ENCODE data around the gene FDXR. TPM values are rescaled to one million over a fixed set of nuclear protein-coding genes. Genes with fewer than 3 reads are reported as not detected.

FDXR gene
- total RNA-seq, 1 experiment from 2014 or later, result 15.6 TPM

GRCh38 chr17:74865504-74866197 lies 7.1 kb downstream of the FDXR start:
- peaks cover 12% of the 10 kb centered on the region for H3K27me3 ChIP-seq
- H3K36me3 ChIP-seq, result 0 out of 2 replicates have a peak, but pooled peaks cover 3% of the 10 kb centered on the region
- DNase-seq, result no peak
- no peaks in the 10 kb centered on the region for H3K9me3 ChIP-seq
- H3K4me3 ChIP-seq, result no peak overlapping the region

DNA sequence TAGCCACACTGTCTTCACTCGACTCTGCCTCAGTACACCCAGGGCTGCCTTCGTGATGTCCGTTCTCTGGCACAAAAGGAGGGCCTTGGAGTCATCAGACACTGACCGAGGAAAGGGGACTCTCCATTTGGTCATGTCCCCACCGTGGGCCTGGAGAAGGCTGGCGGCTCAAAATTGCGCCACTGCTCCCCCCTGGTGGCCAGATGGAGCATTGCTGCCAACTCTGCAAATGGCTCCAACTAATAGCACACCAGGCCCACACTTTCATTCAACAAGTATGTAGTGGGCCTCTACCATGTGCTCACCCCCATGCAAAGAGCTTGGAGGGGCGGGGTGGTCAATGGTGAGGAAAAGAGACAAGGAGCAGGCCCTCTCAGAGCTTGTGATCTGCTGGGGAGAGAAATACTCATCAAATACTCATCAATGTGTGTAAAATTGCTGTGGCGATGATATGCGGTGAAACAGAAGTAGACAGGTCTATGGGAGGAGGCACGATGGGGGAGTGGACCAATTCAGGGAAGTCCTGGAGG lies 7.9 kb downstream of the FDXR start:
- Histone ChIP-seq H3K4me3 (no peak overlapping the region), H3K27me3 (peaks cover 19% of the 10 kb centered on the region), H3K36me3 (0 out of 2 replicates have a peak, but pooled peaks cover 3% of the 10 kb centered on the region), H3K9me3 (no peaks in the 10 kb centered on the region)
- DNase-seq, result peak; percentile 49

DNA sequence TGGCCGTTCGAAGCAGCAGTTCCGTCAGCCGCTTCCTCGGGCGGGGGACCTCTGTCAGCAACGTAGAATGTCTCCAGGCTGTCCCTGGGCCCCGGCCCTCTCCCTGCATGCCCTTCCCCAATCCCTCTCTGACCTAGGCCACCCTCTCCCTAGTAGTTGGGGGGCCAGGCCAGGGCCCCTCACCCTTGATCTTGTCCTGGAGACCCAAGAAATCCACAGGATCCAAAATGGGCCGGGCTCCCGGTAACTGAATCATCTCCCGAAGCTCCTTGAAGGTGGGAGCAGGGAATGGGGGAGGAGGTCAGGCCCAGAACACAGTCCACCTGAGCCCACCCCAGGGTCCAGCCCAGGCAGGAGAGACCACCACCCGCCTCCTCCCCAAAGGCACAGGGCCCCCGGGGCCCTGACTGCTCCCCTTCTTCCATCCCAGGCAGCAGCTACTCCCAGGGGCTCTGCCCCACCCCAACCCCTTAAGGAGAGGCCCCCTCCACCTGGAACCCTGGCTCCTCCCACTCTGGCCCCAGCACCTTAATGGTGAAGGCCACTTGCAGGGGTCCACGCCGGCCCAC lies 8.4 kb downstream of the FDXR start:
- Histone ChIP-seq H3K36me3 (0 out of 2 replicates have a peak, but pooled peaks cover 3% of the 10 kb centered on the region), H3K27me3 (peaks cover 23% of the 10 kb centered on the region), H3K4me3 (no peak overlapping the region), H3K9me3 (no peaks in the 10 kb centered on the region)
- no peak for DNase-seq

- H3K36me3 ChIP-seq, result 0 out of 2 replicates have a peak, but pooled peaks cover 3% of the 10 kb centered on the region
- no peaks in the 10 kb centered on the region for H3K9me3 ChIP-seq
- peaks cover 30% of the 10 kb centered on the region for H3K27me3 ChIP-seq
- DNase-seq, result no peak
- H3K4me3 ChIP-seq, result no peak overlapping the region
Observed at GRCh38 chr17:74863420-74864296, 9.1 kb downstream of the FDXR start.

DNA sequence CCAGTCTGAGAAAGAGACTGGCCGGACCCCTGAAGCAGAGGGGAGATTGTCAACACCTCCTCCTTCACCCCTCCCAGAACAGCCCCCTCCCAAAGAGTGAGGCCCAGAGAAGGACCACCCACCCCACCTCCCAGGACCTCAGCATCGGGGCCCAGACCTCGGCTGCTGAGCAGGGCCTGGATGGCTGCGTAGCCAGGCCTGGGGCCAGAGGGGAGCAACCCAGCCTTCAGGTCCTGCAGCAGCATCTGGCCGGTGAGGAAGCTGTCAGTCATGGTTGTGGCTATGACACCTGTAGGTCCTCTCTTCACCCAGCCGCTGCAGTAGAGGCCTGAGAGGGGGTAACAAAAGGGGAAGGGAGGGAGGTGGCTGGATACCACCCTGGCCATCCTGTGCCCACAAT lies 9.9 kb downstream of the FDXR start:
- no peak for DNase-seq
- Histone ChIP-seq H3K27me3 (peaks cover 33% of the 10 kb centered on the region), H3K36me3 (0 out of 2 replicates have a peak, but pooled peaks cover 3% of the 10 kb centered on the region), H3K9me3 (no peaks in the 10 kb centered on the region), H3K4me3 (no peak overlapping the region)

GRCh38 chr17:74862108-74862901 lies 10.5 kb downstream of the FDXR start:
- Histone ChIP-seq H3K27me3 (peaks cover 39% of the 10 kb centered on the region), H3K9me3 (no peaks in the 10 kb centered on the region), H3K4me3 (no peak overlapping the region), H3K36me3 (0 out of 2 replicates have a peak, but pooled peaks cover 3% of the 10 kb centered on the region)
- peak; percentile 52 for DNase-seq

DNA sequence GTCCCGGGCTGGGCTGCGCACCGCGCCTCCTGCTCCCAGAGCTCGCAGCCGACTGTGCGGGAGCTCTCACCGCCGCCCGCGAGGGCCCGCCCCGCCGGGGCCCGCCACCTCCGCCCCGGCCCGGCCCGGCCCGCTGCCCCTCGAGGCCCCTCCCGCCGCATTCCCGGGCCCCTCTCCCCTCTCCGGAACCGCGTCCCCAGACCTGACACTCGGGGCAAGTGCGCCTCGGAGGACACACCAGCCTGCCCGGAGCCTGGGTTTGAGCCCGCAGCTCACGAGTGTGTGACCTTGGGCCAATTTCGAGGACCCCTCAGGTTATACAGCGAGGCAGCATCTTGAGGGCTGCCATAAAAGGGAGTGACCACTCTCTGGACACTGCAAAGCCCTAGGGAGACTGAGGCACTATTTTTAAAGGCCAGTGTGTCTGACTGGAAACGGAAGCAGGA lies 11.1 kb downstream of the FDXR start:
- no peaks in the 10 kb centered on the region for H3K9me3 ChIP-seq
- DNase-seq, result no peak
- no peak overlapping the region for H3K4me3 ChIP-seq
- H3K36me3 ChIP-seq, result 0 out of 2 replicates have a peak, but pooled peaks cover 3% of the 10 kb centered on the region
- H3K27me3 ChIP-seq, result peaks cover 45% of the 10 kb centered on the region

DNA sequence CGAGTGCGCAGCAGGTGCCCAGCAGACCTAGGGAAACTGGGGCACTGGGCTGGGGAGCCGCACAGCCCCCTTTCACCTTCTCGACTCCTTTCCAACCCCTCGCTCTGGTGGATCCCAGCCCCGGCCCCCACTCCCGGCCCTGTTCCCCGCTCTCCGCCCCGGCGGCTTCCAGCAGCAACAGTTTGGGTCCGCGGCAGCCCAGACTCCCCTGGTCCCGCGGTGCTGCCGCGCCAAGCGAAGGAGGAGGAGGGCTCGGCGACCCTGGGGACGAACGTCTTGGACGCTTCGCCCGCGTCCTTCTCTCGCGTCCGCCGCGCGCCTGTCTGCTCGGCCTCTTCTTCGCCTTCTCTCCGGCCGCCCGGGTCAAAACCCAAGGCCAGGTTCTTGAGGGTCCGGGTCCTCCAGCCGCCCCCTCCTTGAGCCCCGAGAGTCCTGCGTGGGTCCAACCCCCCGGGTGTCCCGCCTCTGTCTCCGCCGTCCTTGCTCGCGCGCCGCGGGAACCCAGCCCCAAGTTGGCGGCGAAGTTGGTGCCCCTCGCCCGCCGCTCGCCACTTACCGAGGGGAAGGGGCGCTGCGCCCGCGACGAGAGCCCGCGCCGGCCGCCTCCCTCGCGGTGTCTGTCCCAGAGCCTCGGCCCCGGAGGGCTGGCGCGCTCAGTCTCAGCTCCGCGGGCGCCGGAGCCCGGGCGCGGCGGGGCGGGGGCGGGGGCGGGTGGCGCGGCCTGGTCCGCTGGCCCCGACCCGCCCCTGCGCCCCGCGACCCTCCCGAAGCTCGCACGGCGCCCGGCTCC lies 11.7 kb downstream of the FDXR start:
- no peaks in the 10 kb centered on the region for H3K9me3 ChIP-seq
- no peak overlapping the region for H3K4me3 ChIP-seq
- peaks cover 46% of the 10 kb centered on the region for H3K27me3 ChIP-seq
- DNase-seq, result no peak
- H3K36me3 ChIP-seq, result 0 out of 2 replicates have a peak, but pooled peaks cover 3% of the 10 kb centered on the region

GRCh38 chr17:74860229-74860871 lies 12.4 kb downstream of the FDXR start:
- H3K4me3 ChIP-seq, result no peak overlapping the region
- no peaks in the 10 kb centered on the region for H3K9me3 ChIP-seq
- H3K27me3 ChIP-seq, result peaks cover 46% of the 10 kb centered on the region
- H3K36me3 ChIP-seq, result 0 out of 2 replicates have a peak, but pooled peaks cover 3% of the 10 kb centered on the region
- DNase-seq, result no peak

GRCh38 chr17:74859459-74860228 lies 13.2 kb downstream of the FDXR start, which contains the start of gene GRIN2C:
Gene GRIN2C (minus strand): TSS chr17:74859885. CDS start chr17:74855092, 4,793 bp downstream.
- H3K9me3 ChIP-seq, result no peaks in the 10 kb centered on the region
- H3K27me3 ChIP-seq, result peaks cover 46% of the 10 kb centered on the region
- no peak within 1 kb of the TSS for H3K4me3 ChIP-seq
- no peak for DNase-seq
- H3K36me3 ChIP-seq, result 0 out of 2 replicates have a peak, but pooled peaks cover 3% of the 10 kb centered on the region

DNA sequence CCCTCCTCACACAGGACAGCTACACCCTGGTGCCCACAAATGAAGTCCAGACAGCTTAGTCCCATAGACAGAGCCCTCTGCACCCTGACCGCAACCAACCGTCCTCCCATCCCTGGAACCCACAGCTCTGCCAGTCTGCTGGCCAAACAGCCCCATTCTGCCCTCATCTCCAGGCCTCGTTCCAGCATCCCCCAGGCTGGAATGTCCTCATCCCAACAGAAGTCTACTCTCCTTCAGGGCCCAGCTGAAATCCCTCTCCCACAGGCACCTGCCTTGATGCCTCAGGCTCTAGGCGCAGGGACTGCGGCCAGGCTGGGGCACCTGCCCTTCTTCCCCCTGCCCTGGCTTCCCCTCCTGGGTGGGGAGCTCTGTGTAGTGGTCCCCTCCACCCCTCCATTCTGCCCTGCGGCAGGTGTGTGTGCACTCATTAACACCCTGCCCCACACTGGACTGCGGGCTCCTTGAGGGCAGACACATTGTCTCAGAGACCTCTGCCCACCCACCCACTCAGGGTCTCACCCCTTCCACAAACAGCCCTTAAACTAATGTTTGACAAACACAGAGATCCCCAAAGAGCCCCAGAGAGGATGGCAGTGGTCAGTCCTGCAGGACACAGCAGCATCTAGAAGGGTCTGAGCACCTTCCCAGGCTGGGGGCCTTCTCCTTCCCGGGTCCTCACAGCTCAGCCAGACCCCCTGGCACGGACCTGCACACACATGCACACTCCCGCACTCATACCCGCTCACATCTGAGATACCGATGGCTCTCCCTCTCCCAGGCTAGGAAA lies 13.9 kb downstream of the FDXR start:
- Histone ChIP-seq H3K27me3 (peaks cover 48% of the 10 kb centered on the region), H3K9me3 (no peaks in the 10 kb centered on the region), H3K36me3 (0 out of 2 replicates have a peak, but pooled peaks cover 2% of the 10 kb centered on the region), H3K4me3 (no peak overlapping the region)
- no peak for DNase-seq

DNA sequence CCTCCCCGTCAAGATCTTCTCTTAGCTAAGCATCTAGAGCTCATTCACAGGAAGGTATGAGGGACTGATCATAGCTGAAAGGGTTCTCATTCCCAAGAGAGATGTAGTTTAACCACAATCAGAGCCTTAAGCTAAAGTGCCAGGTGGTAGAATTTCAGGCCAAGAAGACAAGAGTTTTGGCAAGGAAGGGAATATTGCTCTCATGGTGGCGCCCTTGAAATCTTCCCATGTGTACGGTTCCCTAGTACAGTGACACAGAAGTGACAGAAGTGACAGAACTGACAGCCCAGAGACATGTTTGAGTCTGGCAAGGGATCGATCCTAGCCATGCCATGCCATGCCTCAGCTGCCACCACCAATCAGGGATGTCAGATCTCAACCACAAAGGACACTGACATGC lies 15.6 kb downstream of the FDXR start:
- no peaks in the 10 kb centered on the region for H3K36me3 ChIP-seq
- no peak for DNase-seq
- no peaks in the 10 kb centered on the region for H3K9me3 ChIP-seq
- no peak overlapping the region for H3K4me3 ChIP-seq
- H3K27me3 ChIP-seq, result peaks cover 65% of the 10 kb centered on the region

DNA sequence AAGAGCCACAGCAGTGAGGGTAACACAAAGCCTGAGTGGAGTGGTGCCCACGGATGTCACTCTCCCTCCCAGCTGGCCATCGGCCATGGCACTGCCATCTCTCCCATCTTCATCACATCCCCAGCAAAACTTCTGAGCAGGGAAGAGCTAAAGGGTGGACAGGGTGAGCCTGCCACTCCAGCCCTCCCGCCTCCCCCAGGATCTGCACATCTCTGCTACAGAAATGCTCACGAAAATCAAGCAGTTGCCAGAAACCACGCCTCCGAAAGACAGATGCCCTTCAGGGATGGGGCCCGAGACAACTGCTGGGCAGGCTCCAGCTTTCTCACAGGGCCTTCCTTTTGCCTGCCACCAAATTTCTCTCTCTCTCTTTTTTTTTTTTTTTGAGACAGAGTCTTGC lies 16.7 kb downstream of the FDXR start:
- no peak overlapping the region for H3K4me3 ChIP-seq
- H3K27me3 ChIP-seq, result peaks cover 69% of the 10 kb centered on the region
- H3K9me3 ChIP-seq, result no peaks in the 10 kb centered on the region
- DNase-seq, result no peak
- no peaks in the 10 kb centered on the region for H3K36me3 ChIP-seq
